ENCODE results near the gene MINK1. TPM values are rescaled to one million over a fixed set of nuclear protein-coding genes. Genes with fewer than 3 reads are reported as not detected.
"Not testable (repeated sequence)": the region's sequence is repeated elsewhere in the genome, so short reads cannot be mapped to it uniquely, and the experiment has no call there.

MINK1 gene
- total RNA-seq, 1 experiment from 2014 or later, result 68.8 TPM

- Mint-ChIP-seq H3K27me3 (ENCODE audit: low read depth) (no peaks in the 10 kb centered on the region), H3K4me3 (peak overlapping the region in 1 of 2 experiments; percentile 10; a peak in 2 of 5 replicates), H3K27ac (peak overlapping the region; percentile 77 to 92 (median 83)), H3K4me1 (peaks cover 64 to 66% of the 10 kb centered on the region in 2 experiments), H3K36me3 (ENCODE audit: insufficient read depth in 1 of 3, low read depth in 3 of 3) (peaks cover 0 to 17% (median 5%) of the 10 kb centered on the region in 3 experiments; a peak in 5 of 7 replicates), H3K9me3 (no peaks in the 10 kb centered on the region)
- no peaks in the 10 kb centered on the region for H3K27me3 ChIP-seq (ENCODE audit: insufficient read depth, low read length)
- no peak overlapping the region for H3K14ac ChIP-seq (ENCODE audit: insufficient read depth, low read length)
- no peak overlapping the region for H3K18ac ChIP-seq (ENCODE audit: insufficient read length, low read depth, low read length)
- H2BK20ac ChIP-seq (ENCODE audit: low read depth, low read length, poor library complexity, severe bottlenecking), result no peak overlapping the region
- no peak overlapping the region for H3K4me2 ChIP-seq (ENCODE audit: insufficient read depth, insufficient read length, low read length)
- no peak overlapping the region for H3K4ac ChIP-seq (ENCODE audit: low read depth, low read length)
- H3K27ac ChIP-seq (ENCODE audit: insufficient read length, low read depth, low read length), result no peak overlapping the region
- TF ChIP-seq CTCF (conservative IDR thresholded peaks at IDR 0.05), result no peak
- no peak for DNase-seq
- H3K4me1 ChIP-seq (ENCODE audit: insufficient read depth, low read length), result peaks cover 21% of the 10 kb centered on the region; the same call in 1 of the 2 replicates
- H2BK15ac ChIP-seq (ENCODE audit: low read depth, low read length), result no peak overlapping the region
- H2BK120ac ChIP-seq (ENCODE audit: low read depth, low read length, poor library complexity, severe bottlenecking), result no peak overlapping the region
- no peaks in the 10 kb centered on the region for H3K79me2 ChIP-seq (ENCODE audit: insufficient read depth, low read length)
- no peaks in the 10 kb centered on the region for H3K9me3 ChIP-seq (ENCODE audit: control insufficient read depth, low read depth, low read length)
- no peak overlapping the region for H2AFZ ChIP-seq (ENCODE audit: low read length)
- H4K5ac ChIP-seq (ENCODE audit: insufficient read length, low read depth, low read length), result no peak overlapping the region
- no peak overlapping the region for H4K8ac ChIP-seq (replicated peaks; ENCODE audit: insufficient read length, low read depth, low read length)
- no peak overlapping the region for H2BK5ac ChIP-seq (ENCODE audit: insufficient read length, low read length)
- H3K56ac ChIP-seq (ENCODE audit: insufficient read length, low read depth, low read length), result no peak overlapping the region
- no peak overlapping the region for H3K9ac ChIP-seq (ENCODE audit: extremely low read depth, insufficient read length, low read length)
- no peak overlapping the region for H2BK12ac ChIP-seq (ENCODE audit: insufficient read length, low read depth, low read length)
- no peaks in the 10 kb centered on the region for H3K23me2 ChIP-seq (ENCODE audit: insufficient read length, low read depth, low read length, poor library complexity, severe bottlenecking)
- no peaks in the 10 kb centered on the region for H3K79me1 ChIP-seq (ENCODE audit: insufficient read depth, low read depth, low read length, poor library complexity, severe bottlenecking)
- no peaks in the 10 kb centered on the region for H4K20me1 ChIP-seq (ENCODE audit: control insufficient read depth, insufficient read depth, insufficient read length)
- no peak overlapping the region for H2AK5ac ChIP-seq (ENCODE audit: insufficient read length, low read length)
- no peak overlapping the region for H4K91ac ChIP-seq (ENCODE audit: insufficient read length, low read depth, low read length)
- no CpG with 5 or more reads among the region's 7 CpGs for WGBS (ENCODE audit: extremely low coverage, insufficient read length, low lambda C conversion rate)
- H3T11ph ChIP-seq (ENCODE audit: low read length), result no peak overlapping the region
- no peak overlapping the region for H3K23ac ChIP-seq (ENCODE audit: insufficient read length, low read depth, low read length)
Observed at GRCh38 chr17:4856937-4857314, 23.8 kb downstream of the MINK1 start.

- Histone ChIP-seq H3K4me1 (ENCODE audit: insufficient read depth, low read length) (peaks cover 21% of the 10 kb centered on the region; the same call in 1 of the 2 replicates), H3K4me2 (ENCODE audit: insufficient read depth, insufficient read length, low read length) (peak overlapping the region; percentile 26)
- peaks cover 0 to 17% (median 5%) of the 10 kb centered on the region in 3 experiments; a peak in 5 of 7 replicates for H3K36me3 Mint-ChIP-seq (ENCODE audit: insufficient read depth in 1 of 3, low read depth in 3 of 3)
- not testable (repeated sequence) for H3K4ac ChIP-seq (ENCODE audit: low read depth, low read length); H2BK12ac ChIP-seq (ENCODE audit: insufficient read length, low read depth, low read length); H2BK20ac ChIP-seq (ENCODE audit: low read depth, low read length, poor library complexity, severe bottlenecking); H3K27me3 ChIP-seq (ENCODE audit: insufficient read depth, low read length); H2BK15ac ChIP-seq (ENCODE audit: low read depth, low read length); DNase-seq; H3K18ac ChIP-seq (ENCODE audit: insufficient read length, low read depth, low read length); H4K20me1 ChIP-seq (ENCODE audit: control insufficient read depth, insufficient read depth, insufficient read length); H2AFZ ChIP-seq (ENCODE audit: low read length); H4K8ac ChIP-seq (replicated peaks; ENCODE audit: insufficient read length, low read depth, low read length); H3K9me3 ChIP-seq (ENCODE audit: control insufficient read depth, low read depth, low read length); H3K79me1 ChIP-seq (ENCODE audit: insufficient read depth, low read depth, low read length, poor library complexity, severe bottlenecking); H2BK120ac ChIP-seq (ENCODE audit: low read depth, low read length, poor library complexity, severe bottlenecking); H3K27me3 Mint-ChIP-seq (ENCODE audit: low read depth); H3K9ac ChIP-seq (ENCODE audit: extremely low read depth, insufficient read length, low read length); H3K9me3 Mint-ChIP-seq; H3T11ph ChIP-seq (ENCODE audit: low read length); H3K14ac ChIP-seq (ENCODE audit: insufficient read depth, low read length); H3K23me2 ChIP-seq (ENCODE audit: insufficient read length, low read depth, low read length, poor library complexity, severe bottlenecking); H2BK5ac ChIP-seq (ENCODE audit: insufficient read length, low read length); H4K91ac ChIP-seq (ENCODE audit: insufficient read length, low read depth, low read length); H2AK5ac ChIP-seq (ENCODE audit: insufficient read length, low read length); H3K79me2 ChIP-seq (ENCODE audit: insufficient read depth, low read length); H3K27ac ChIP-seq (ENCODE audit: insufficient read length, low read depth, low read length); H4K5ac ChIP-seq (ENCODE audit: insufficient read length, low read depth, low read length); H3K56ac ChIP-seq (ENCODE audit: insufficient read length, low read depth, low read length); H3K23ac ChIP-seq (ENCODE audit: insufficient read length, low read depth, low read length)
- H3K27ac Mint-ChIP-seq, result peak overlapping the region; percentile 78 to 92 (median 92)
- H3K4me3 Mint-ChIP-seq, result peak overlapping the region in 1 of 2 experiments; percentile 10; a peak in 2 of 5 replicates
- H3K4me1 Mint-ChIP-seq, result peaks cover 60 to 62% of the 10 kb centered on the region in 2 experiments
- WGBS (ENCODE audit: extremely low coverage, insufficient read length, low lambda C conversion rate), result no CpG with 5 or more reads among the region's 7 CpGs
Observed at GRCh38 chr17:4857347-4857746, 24.2 kb downstream of the MINK1 start.
